H1 (cell line): Measurements from ENCODE around the gene KRTAP8-1. TPM values are rescaled to one million over a fixed set of nuclear protein-coding genes. Genes with fewer than 3 reads are reported as not detected.

ENCODE experiments used
- CTCF ChIA-PET: fragments of 300-600 bp; sonication (Branson Sonifier 250); formaldehyde crosslinking; loops from one replicate; lab custom pipeline; 2021; ENCODE audit not compliant: partially characterized antibody; lab: Charles Lee
- POLR2A ChIA-PET: fragments of 300-600 bp; sonication (Branson Sonifier 250); formaldehyde crosslinking; loops from one replicate; lab custom pipeline; 2021; ENCODE audit warnings: inconsistent platforms; ENCODE audit not compliant: partially characterized antibody; lab: Charles Lee
- DNase-seq, 2 experiments: peaks; one replicate each; pipeline versions ENCODE4 v3.0.0 to v3.0.0-alpha.2; 2010 to 2022; ENCODE audit warnings: low spot score in 2 of 2, low read depth in 1 of 2, mixed read lengths in 1 of 2
- FAIRE-seq: peaks from 2 replicates; lab custom pipeline; 2011; peaks lifted over from hg19 to GRCh38; lab: Jason Lieb, UNC
- H2AFZ ChIP-seq: 2 replicates; pipeline ENCODE4 v1.8.1; 2012; ENCODE audit warnings: low read length, inconsistent platforms
- H2AK5ac ChIP-seq: 2 replicates; pipeline ENCODE4 v1.6.1; 2013; ENCODE audit warnings: low read depth, low read length
- H2BK120ac ChIP-seq: replicated peaks from 2 replicates; pipeline ENCODE3; 2013; ENCODE audit warnings: low read depth, low read length, inconsistent platforms
- H2BK12ac ChIP-seq: 2 replicates; pipeline ENCODE4 v1.6.1; 2013; ENCODE audit warnings: low read depth, low read length
- H2BK15ac ChIP-seq: 2 replicates; pipeline ENCODE4 v1.6.1; 2013; ENCODE audit warnings: low read length
- H2BK20ac ChIP-seq: 2 replicates; pipeline ENCODE4 v1.6.1; 2013; ENCODE audit warnings: low read length
- H2BK5ac ChIP-seq: 2 replicates; pipeline ENCODE4 v1.6.1; 2013; ENCODE audit warnings: low read depth, low read length
- H3K14ac ChIP-seq: 2 replicates; pipeline ENCODE4 v1.6.1; 2013; ENCODE audit warnings: inconsistent platforms; ENCODE audit not compliant: insufficient read length
- H3K18ac ChIP-seq: 2 replicates; pipeline ENCODE4 v1.6.1; 2013; ENCODE audit warnings: low read length; ENCODE audit errors: extremely low read depth
- H3K23ac ChIP-seq: 2 replicates; pipeline ENCODE4 v1.6.1; 2013; ENCODE audit warnings: inconsistent platforms; ENCODE audit not compliant: insufficient read length
- H3K23me2 ChIP-seq: 2 replicates; pipeline ENCODE4 v1.6.1; 2013; ENCODE audit warnings: low read depth, low read length
- H3K27ac ChIP-seq: 2 replicates; pipeline ENCODE4 v1.6.1; 2011; ENCODE audit warnings: low read depth, low read length, inconsistent platforms
- H3K27me3 ChIP-seq, 4 experiments: replicated peaks in 1 of 4; 1 replicate in 1 of 4; 2 replicates in 3 of 4; pipeline versions ENCODE4 v1.6.1 to v1.8.1; 2011 to 2013; ENCODE audit warnings: low read length in 3 of 4, mild to moderate bottlenecking in 3 of 4, inconsistent platforms in 2 of 4, mixed read lengths in 2 of 4, moderate library complexity in 1 of 4; ENCODE audit not compliant: control insufficient read depth in 3 of 4, insufficient read depth in 3 of 4; ENCODE audit errors: extremely low read depth in 1 of 4
- H3K36me3 ChIP-seq, 4 experiments: 2 replicates each; pipeline versions ENCODE4 v1.6.1 to v1.8.1; 2011 to 2013; ENCODE audit warnings: mild to moderate bottlenecking in 4 of 4, low read length in 3 of 4, moderate library complexity in 2 of 4, control low read depth in 1 of 4, inconsistent platforms in 1 of 4; ENCODE audit not compliant: insufficient read depth in 4 of 4, control insufficient read depth in 2 of 4
- H3K4ac ChIP-seq: replicated peaks from 2 replicates; pipeline ENCODE3; 2013; ENCODE audit warnings: low read length, low read depth, mixed read lengths, inconsistent platforms; ENCODE audit not compliant: insufficient read length
- H3K4me1 ChIP-seq, 4 experiments: replicated peaks in 1 of 4; 1 replicate in 1 of 4; 2 replicates in 3 of 4; pipeline versions ENCODE4 v1.6.1 to v1.8.1; 2011 to 2013; ENCODE audit warnings: low read length in 3 of 4, inconsistent platforms in 2 of 4, mixed read lengths in 1 of 4; ENCODE audit not compliant: insufficient read depth in 4 of 4, control insufficient read depth in 3 of 4
- H3K4me2 ChIP-seq, 2 experiments: 2 replicates each; pipeline versions ENCODE4 v1.6.1 to v1.8.1; 2011 to 2013; ENCODE audit warnings: low read depth in 2 of 2, low read length in 2 of 2, control low read depth in 1 of 2, inconsistent platforms in 1 of 2, mild to moderate bottlenecking in 1 of 2; ENCODE audit not compliant: insufficient read depth in 1 of 2
- H3K4me3 ChIP-seq, 4 experiments: fragments of 200-600, 300-600 bp in 1 of 4; sonication (generic), shearing (Covaris generic), sonication (Bioruptor Twin) in 1 of 4; 2 replicates each; pipeline versions ENCODE4 v1.5.1 to v1.8.1; 2011 to 2016; ENCODE audit warnings: low read length in 4 of 4, low read depth in 3 of 4, control low read depth in 2 of 4, inconsistent platforms in 2 of 4, mild to moderate bottlenecking in 2 of 4, mixed read lengths in 1 of 4, moderate library complexity in 1 of 4; ENCODE audit not compliant: insufficient read depth in 2 of 4; ENCODE audit errors: extremely low read depth in 1 of 4
- H3K56ac ChIP-seq: replicated peaks from 2 replicates; pipeline ENCODE3; 2013; ENCODE audit warnings: low read depth, mild to moderate bottlenecking, mixed read lengths, low read length, inconsistent platforms; ENCODE audit not compliant: insufficient read length
- H3K79me1 ChIP-seq: 2 replicates; pipeline ENCODE4 v1.6.1; 2013; ENCODE audit warnings: low read depth, low read length, control low read depth
- H3K79me2 ChIP-seq, 2 experiments: 2 replicates each; pipeline versions ENCODE4 v1.6.1 to v1.8.1; 2012 to 2013; ENCODE audit warnings: low read length in 2 of 2, mild to moderate bottlenecking in 2 of 2, inconsistent platforms in 1 of 2; ENCODE audit not compliant: insufficient read depth in 2 of 2, control insufficient read depth in 1 of 2
- H3K9ac ChIP-seq, 4 experiments: replicated peaks in 1 of 4; 1 replicate in 1 of 4; 2 replicates in 3 of 4; pipeline versions ENCODE4 v1.6.1 to v1.8.1; 2011 to 2013; ENCODE audit warnings: low read depth in 3 of 4, low read length in 3 of 4, control low read depth in 2 of 4, mild to moderate bottlenecking in 2 of 4, moderate library complexity in 2 of 4, inconsistent platforms in 1 of 4; ENCODE audit errors: extremely low read depth in 1 of 4
- H3K9me3 ChIP-seq, 2 experiments: 2 replicates each; pipeline versions ENCODE4 v1.6.1 to v1.8.1; 2012 to 2013; ENCODE audit warnings: mild to moderate bottlenecking in 2 of 2, moderate library complexity in 2 of 2, control low read depth in 1 of 2, inconsistent platforms in 1 of 2, low read depth in 1 of 2, low read length in 1 of 2, mixed read lengths in 1 of 2; ENCODE audit not compliant: insufficient read depth in 2 of 2
- H4K20me1 ChIP-seq, 2 experiments: replicated peaks in 1 of 2; 2 replicates each; pipeline versions ENCODE3 to v1.8.1; 2011 to 2013; ENCODE audit warnings: inconsistent platforms in 2 of 2, low read length in 2 of 2, mild to moderate bottlenecking in 1 of 2; ENCODE audit not compliant: insufficient read depth in 2 of 2, control insufficient read depth in 1 of 2
- H4K5ac ChIP-seq: 2 replicates; pipeline ENCODE4 v1.6.1; 2013; ENCODE audit warnings: low read length, low read depth, mixed read lengths, inconsistent platforms; ENCODE audit not compliant: insufficient read length
- H4K8ac ChIP-seq: 2 replicates; pipeline ENCODE4 v1.8.0; 2013; ENCODE audit warnings: mild to moderate bottlenecking, moderate library complexity, low read length, inconsistent platforms; ENCODE audit not compliant: insufficient read depth; ENCODE audit errors: extremely low read depth
- H4K91ac ChIP-seq: replicated peaks from 2 replicates; pipeline ENCODE3; 2013; ENCODE audit warnings: low read length, mixed read lengths, inconsistent platforms; ENCODE audit not compliant: insufficient read length
- CTBP2 ChIP-seq: IDR thresholded peaks from 2 replicates; pipeline ENCODE4 v1.7.0; 2011; ENCODE audit warnings: borderline replicate concordance, mild to moderate bottlenecking, moderate library complexity, mixed read lengths, low read length; ENCODE audit not compliant: insufficient read depth, insufficient read length
- JUN ChIP-seq: IDR thresholded peaks from 2 replicates; pipeline ENCODE4 v1.6.1; 2011; ENCODE audit warnings: low read depth, mild to moderate bottlenecking, improper control_type of control experiment, low read length
- MAFK ChIP-seq: IDR thresholded peaks from 2 replicates; pipeline ENCODE4 v1.6.1; 2012; ENCODE audit warnings: low read depth, mild to moderate bottlenecking, improper control_type of control experiment, low read length
- WGBS, 2 experiments: shearing (Covaris generic) in 1 of 2; methylation state at CpG; one replicate each; pipeline versions ENCODE4 v1.1.6 to v1.1.7; 2013 to 2015; ENCODE audit warnings: low lambda C conversion rate in 2 of 2, mixed read lengths in 2 of 2, inconsistent platforms in 1 of 2, low coverage in 1 of 2, missing lambda C conversion rate in 1 of 2; ENCODE audit not compliant: insufficient replicate concordance in 2 of 2, insufficient coverage in 1 of 2, insufficient read length in 1 of 2; ENCODE audit errors: extremely low coverage in 1 of 2, missing lambda C conversion rate in 1 of 2; 5-methylcytosine and 5-hydroxymethylcytosine counted together
- polyA plus RNA-seq, 7 experiments: library from polyadenylated mRNA; depleted of rRNA in 3 of 7; stranded (reverse) in 5 of 7; unstranded in 2 of 7; fragments of >200 nt in 5 of 7; fragments of 200-250 nt in 2 of 7; gene quantifications; 1 replicate in 5 of 7; 2 replicates in 1 of 7; 4 replicates in 1 of 7; pipeline versions ENCODE4 v1.2.1 to v1.2.3, GENCODE V29; 2011 to 2013; ENCODE audit warnings: missing spikeins in 2 of 7, mixed read lengths in 2 of 7
- total RNA-seq: library from RNA; stranded (reverse); fragmentation: NEBNext Ultra II Directional; extraction: Animal tissue kit (Norgen Biotek cat#: 25700); gene quantifications from 2 replicates; pipeline ENCODE4 v1.2.1, GENCODE V29; 2021

The KRTAP8-1 gene
- total and polyA plus RNA-seq, 2 of the 8 experiments (the other 6 are each of a cell fraction or from before 2014, with no cell fraction given), result not detected

GRCh38 chr21:30800605-30801004, 12.5 kb downstream of the KRTAP8-1 start:
- ChIA-PET CTCF (interaction anchor here (1.2 kb wide), 1 partner anchor 20 kb away, joined by 3 read pairs; no protein-coding TSS in a partner anchor), POLR2A (no interaction called here)
- H3K4me2 ChIP-seq, result no peak overlapping the region
- H2BK12ac ChIP-seq, result no peak overlapping the region
- no peak overlapping the region for H3K4ac ChIP-seq
- DNase-seq (no peak), FAIRE-seq (no peak)
- no peak overlapping the region for H3K18ac ChIP-seq
- H4K8ac ChIP-seq, result no peak overlapping the region
- H2BK20ac ChIP-seq, result no peak overlapping the region
- no peak overlapping the region for H3K9ac ChIP-seq
- H3K79me1 ChIP-seq, result no peaks in the 10 kb centered on the region
- no peaks in the 10 kb centered on the region for H3K79me2 ChIP-seq
- H3K56ac ChIP-seq, result no peak overlapping the region
- no peaks in the 10 kb centered on the region for H3K23me2 ChIP-seq
- no peaks in the 10 kb centered on the region for H3K27me3 ChIP-seq
- no peak overlapping the region for H4K5ac ChIP-seq
- 75% methylated on average over 1 of the region's 1 CpG; no CpG with 5 or more reads in 1 of the 2 experiments for WGBS, 2 experiments
- no peak overlapping the region for H2BK120ac ChIP-seq
- no peak overlapping the region for H2AFZ ChIP-seq
- no peaks in the 10 kb centered on the region for H3K4me1 ChIP-seq
- H3K23ac ChIP-seq, result no peak overlapping the region
- H2BK15ac ChIP-seq, result no peak overlapping the region
- no peak overlapping the region for H3K4me3 ChIP-seq
- TF ChIP-seq CTBP2 (no peak), MAFK (no peak), JUN (no peak)
- H3K14ac ChIP-seq, result no peak overlapping the region
- no peak overlapping the region for H3K27ac ChIP-seq
- H4K91ac ChIP-seq, result no peak overlapping the region
- no peak overlapping the region for H2BK5ac ChIP-seq
- no peak overlapping the region for H2AK5ac ChIP-seq
- no peaks in the 10 kb centered on the region for H3K36me3 ChIP-seq
- no peaks in the 10 kb centered on the region for H3K9me3 ChIP-seq
- no peaks in the 10 kb centered on the region for H4K20me1 ChIP-seq
